ENCODE measurements around the gene ENKUR.

ENKUR gene

DNA sequence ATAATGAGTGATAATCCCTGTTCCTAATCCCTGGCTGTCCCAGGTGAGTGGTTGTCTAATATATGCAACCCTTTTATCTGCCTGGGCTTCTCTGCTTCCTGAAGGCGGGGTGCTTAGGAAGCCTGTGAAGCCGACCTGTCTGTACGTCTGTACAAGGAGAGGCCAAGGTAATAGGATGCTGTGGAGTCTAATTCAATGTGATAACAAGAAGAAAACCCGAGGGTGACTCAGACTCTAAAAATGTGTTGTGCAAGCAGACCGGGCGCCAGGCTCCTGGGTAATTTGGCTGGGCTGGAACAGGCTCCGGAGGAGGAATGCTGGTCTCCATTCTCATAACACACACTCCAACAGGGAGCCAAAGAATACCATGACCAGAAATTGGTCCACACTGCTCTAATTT is 44.0 kb upstream of the ENKUR start:
- Mint-ChIP-seq H3K27ac (no peak overlapping the region), H3K9me3 (no peaks in the 10 kb centered on the region), H3K36me3 (ENCODE audit: low read depth) (no peaks in the 10 kb centered on the region), H3K27me3 (ENCODE audit: low read depth, poor library complexity) (no peaks in the 10 kb centered on the region), H3K4me1 (no peaks in the 10 kb centered on the region), H3K4me3 (no peak overlapping the region)
- DNase-seq: no peak
- TF ChIP-seq, protein P1, sequence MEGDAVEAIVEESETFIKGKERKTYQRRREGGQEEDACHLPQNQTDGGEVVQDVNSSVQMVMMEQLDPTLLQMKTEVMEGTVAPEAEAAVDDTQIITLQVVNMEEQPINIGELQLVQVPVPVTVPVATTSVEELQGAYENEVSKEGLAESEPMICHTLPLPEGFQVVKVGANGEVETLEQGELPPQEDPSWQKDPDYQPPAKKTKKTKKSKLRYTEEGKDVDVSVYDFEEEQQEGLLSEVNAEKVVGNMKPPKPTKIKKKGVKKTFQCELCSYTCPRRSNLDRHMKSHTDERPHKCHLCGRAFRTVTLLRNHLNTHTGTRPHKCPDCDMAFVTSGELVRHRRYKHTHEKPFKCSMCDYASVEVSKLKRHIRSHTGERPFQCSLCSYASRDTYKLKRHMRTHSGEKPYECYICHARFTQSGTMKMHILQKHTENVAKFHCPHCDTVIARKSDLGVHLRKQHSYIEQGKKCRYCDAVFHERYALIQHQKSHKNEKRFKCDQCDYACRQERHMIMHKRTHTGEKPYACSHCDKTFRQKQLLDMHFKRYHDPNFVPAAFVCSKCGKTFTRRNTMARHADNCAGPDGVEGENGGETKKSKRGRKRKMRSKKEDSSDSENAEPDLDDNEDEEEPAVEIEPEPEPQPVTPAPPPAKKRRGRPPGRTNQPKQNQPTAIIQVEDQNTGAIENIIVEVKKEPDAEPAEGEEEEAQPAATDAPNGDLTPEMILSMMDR (IDR thresholded peaks at IDR 0.05): no peak

GRCh38 chr10:25057886-25058285 is 41.9 kb upstream of the ENKUR start:
- H3K27ac Mint-ChIP-seq: no peak overlapping the region
- H3K4me3 Mint-ChIP-seq: no peak overlapping the region
- H3K9me3 Mint-ChIP-seq: no peaks in the 10 kb centered on the region
- TF ChIP-seq, protein P1 (IDR thresholded peaks at IDR 0.05): no peak
- no peaks in the 10 kb centered on the region for H3K4me1 Mint-ChIP-seq
- DNase-seq: no peak
- H3K27me3 Mint-ChIP-seq (ENCODE audit: low read depth, poor library complexity): no peaks in the 10 kb centered on the region
- H3K36me3 Mint-ChIP-seq (ENCODE audit: low read depth): no peaks in the 10 kb centered on the region

GRCh38 chr10:25056726-25057125 is 40.8 kb upstream of the ENKUR start:
- Mint-ChIP-seq H3K9me3 (no peaks in the 10 kb centered on the region), H3K36me3 (ENCODE audit: low read depth) (no peaks in the 10 kb centered on the region), H3K4me1 (no peaks in the 10 kb centered on the region), H3K4me3 (no peak overlapping the region), H3K27me3 (ENCODE audit: low read depth, poor library complexity) (no peaks in the 10 kb centered on the region), H3K27ac (no peak overlapping the region)
- TF ChIP-seq, protein P1 (IDR thresholded peaks at IDR 0.05): no peak
- DNase-seq: no peak

DNA sequence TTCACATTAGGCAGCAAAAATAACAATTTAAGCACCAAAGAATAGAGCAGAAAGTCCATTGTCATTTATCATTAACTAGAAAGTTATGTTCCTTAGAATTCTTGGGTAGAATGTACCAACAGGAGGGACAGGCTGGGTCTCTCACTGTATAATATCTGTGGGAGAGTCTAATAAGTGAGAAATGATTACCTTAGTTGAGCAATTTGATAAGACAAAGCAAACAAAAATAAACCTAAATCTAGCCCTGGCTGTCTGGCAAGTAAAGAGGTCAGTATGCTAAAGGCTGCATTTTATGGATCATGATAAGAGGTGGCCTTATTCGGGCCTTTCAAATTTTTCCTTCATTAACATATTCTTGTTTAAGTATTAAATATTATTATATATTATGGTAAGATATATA is 36.1 kb upstream of the ENKUR start:
- Mint-ChIP-seq H3K27ac (no peak overlapping the region), H3K27me3 (ENCODE audit: low read depth, poor library complexity) (no peaks in the 10 kb centered on the region), H3K4me1 (no peaks in the 10 kb centered on the region), H3K36me3 (ENCODE audit: low read depth) (no peaks in the 10 kb centered on the region), H3K9me3 (peaks cover 14% of the 10 kb centered on the region), H3K4me3 (no peak overlapping the region)
- TF ChIP-seq, protein P1 (IDR thresholded peaks at IDR 0.05): no peak
- no peak for DNase-seq

DNA sequence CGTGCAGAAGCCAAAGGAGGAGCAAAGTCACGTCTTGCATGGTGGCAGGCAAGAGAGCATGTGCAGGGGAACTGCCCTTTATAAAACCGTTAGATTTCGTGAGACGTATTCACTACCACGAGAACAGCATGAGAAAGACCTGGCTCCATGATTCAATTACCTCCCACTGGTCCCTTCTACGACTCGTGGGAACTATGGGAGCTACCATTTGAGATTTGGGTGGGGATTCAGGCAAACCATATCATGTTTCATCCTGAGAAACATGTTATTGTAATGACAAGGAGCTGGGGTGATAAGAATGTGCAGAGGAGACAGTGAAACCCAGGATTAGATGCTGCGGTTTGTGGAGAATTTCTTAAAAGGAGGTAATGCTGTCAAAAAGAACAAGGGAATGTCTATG is 34.4 kb upstream of the ENKUR start:
- H3K4me1 Mint-ChIP-seq: no peaks in the 10 kb centered on the region
- H3K4me3 Mint-ChIP-seq: no peak overlapping the region
- H3K9me3 Mint-ChIP-seq: peaks cover 14% of the 10 kb centered on the region
- TF ChIP-seq, protein P1 (IDR thresholded peaks at IDR 0.05): no peak
- H3K36me3 Mint-ChIP-seq (ENCODE audit: low read depth): no peaks in the 10 kb centered on the region
- no peaks in the 10 kb centered on the region for H3K27me3 Mint-ChIP-seq (ENCODE audit: low read depth, poor library complexity)
- no peak overlapping the region for H3K27ac Mint-ChIP-seq
- no peak for DNase-seq

GRCh38 chr10:25049966-25050365 is 34.0 kb upstream of the ENKUR start:
- Mint-ChIP-seq H3K4me1 (no peaks in the 10 kb centered on the region), H3K36me3 (ENCODE audit: low read depth) (no peaks in the 10 kb centered on the region), H3K4me3 (no peak overlapping the region), H3K9me3 (peaks cover 14% of the 10 kb centered on the region), H3K27me3 (ENCODE audit: low read depth, poor library complexity) (no peaks in the 10 kb centered on the region), H3K27ac (no peak overlapping the region)
- TF ChIP-seq, protein P1 (IDR thresholded peaks at IDR 0.05): no peak
- DNase-seq: no peak
